SKM-1 treated with dmso at 0.1 percent for 144 hours (cell line): ENCODE data around the gene CFAP47.
"Not testable (repeated sequence)": the region's sequence is repeated elsewhere in the genome, so short reads cannot be mapped to it uniquely, and the experiment has no call there.

ENCODE experiments used
- DNase-seq: peaks from one replicate; lab custom pipeline; 2025; ENCODE audit not compliant: unreplicated experiment; lab: John Stamatoyannopoulos, UW

The CFAP47 gene

GRCh38 chrX:35919536-35920309 lies at the start of gene CFAP47:
Gene CFAP47, plus strand, starts transcription at chrX:35919734. Its CDS starts 66 bp downstream, at chrX:35919800.
- no peak for DNase-seq

DNA sequence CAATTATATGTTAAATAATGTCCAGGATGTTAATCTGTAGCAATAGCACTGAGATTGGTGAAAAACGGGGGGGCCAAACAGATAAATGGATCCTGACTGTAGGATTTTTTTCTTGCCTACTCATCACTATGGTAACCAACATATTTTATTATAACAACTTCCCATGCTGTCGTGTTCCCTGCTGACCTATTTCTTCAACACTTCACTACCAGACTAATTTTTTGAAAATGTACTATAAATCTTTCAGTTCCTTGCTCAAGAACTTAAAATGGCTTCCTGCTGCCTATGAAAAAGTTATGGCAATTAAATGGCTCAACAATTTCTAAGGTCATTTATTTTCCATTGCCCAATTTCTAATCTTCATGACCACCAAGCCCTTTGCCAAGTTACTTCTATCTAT lies 38.9 kb upstream of the CFAP47 start:
- DNase-seq, result no peak

DNA sequence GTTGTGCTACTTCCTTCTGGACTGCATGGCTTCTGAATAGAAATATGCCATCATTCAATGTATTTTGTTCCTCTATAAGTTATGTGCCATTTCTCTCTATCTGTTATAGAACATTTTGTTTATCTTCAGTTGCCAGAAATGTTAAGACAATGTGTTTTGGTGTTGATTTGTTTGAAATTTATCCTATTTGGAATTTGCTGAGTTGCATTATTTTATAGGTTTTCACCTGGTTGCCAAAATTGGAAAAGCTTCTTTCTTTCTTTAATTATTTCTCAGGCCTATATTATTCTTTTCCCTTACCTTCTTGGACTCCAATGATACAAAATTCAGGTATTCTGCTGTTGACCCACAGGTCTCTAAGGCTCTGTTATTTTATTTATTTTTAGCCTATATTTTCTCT lies 33.4 kb upstream of the CFAP47 start:
- DNase-seq, result no peak

- peak; percentile 36 for DNase-seq
Measured at GRCh38 chrX:35890699-35891098, 28.8 kb upstream of the CFAP47 start.

- not testable (repeated sequence) for DNase-seq
Measured at GRCh38 chrX:35986816-35987215, 67.3 kb downstream of the CFAP47 start.

DNA sequence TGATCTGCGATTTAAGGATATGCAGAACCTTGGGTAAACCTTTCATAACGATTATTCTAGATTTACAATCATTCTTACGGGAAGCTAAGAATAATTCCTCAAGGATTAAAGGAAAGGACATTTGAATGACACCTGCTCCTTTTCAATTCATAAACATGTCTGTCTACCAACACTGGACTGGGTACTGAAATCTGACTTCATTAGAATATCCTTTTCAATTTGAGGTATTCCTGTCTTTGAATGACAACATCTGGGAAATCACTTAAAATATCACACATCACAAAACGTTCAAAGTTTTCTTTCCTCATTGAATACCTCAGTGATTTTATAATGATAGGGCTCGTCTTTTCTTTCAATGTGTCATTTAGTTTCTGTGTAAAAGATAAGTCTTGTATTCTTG lies 87.7 kb downstream of the CFAP47 start:
- DNase-seq, result no peak

DNA sequence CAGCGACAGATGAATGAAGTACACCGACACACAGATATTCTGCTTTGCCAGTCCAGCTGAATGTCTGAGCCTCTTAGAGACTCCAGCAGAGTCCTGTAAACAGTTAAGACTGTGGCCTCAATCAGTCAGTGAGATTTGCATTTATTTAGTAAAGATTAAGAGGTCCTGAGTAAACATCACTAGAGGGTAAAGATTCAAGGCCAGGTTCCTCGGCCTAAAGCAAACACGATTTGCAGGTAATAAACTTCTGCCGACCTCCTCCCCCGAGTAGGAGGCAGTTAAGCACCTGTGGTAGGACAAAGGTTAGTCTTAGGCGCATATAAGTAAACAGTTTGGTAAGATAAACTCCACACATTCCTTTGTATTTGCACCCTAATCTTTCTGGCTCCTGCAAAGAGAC lies 99.6 kb downstream of the CFAP47 start:
- no peak for DNase-seq

- no peak for DNase-seq
Measured at GRCh38 chrX:36035550-36035949, 116.0 kb downstream of the CFAP47 start.

DNA sequence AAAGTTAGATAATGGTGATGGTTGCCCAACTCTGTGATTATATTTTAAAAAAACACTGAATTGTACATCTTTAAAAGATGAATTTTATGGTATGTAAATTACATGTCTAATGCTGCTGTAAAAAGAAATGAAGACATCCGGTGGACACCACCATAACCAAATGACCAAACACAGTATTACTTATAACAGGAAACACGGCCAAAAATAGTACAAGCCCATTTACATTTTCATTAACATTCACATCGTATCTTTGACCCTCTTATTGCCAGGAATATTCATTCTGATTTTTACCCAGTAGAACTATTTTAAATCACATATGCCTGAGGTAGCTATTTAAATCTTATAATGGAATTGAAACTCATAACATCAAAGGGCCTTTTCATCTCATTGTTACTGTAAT lies 143.2 kb downstream of the CFAP47 start:
- DNase-seq, result no peak

DNA sequence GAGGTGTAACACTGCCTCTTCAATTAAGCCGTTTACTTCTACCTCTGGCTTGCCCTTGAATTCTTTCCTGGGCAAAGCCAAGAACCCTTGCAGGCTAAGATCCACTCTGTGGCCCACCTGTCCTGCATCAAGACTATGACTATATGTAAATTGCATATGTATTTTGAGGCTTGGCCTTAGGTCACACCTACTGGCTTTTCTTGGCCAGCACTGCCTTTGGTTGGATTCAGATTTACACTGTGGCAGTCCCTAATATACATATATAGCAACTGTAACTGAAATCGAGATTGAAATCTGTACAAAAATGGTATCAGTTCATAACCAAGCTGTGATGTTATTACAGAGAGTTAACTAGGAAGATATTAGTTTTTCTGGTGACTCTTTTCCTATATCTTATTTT lies 151.5 kb downstream of the CFAP47 start:
- DNase-seq, result no peak

- not testable (repeated sequence) for DNase-seq
Measured at GRCh38 chrX:36075009-36075408, 155.5 kb downstream of the CFAP47 start.

- DNase-seq, result no peak
Measured at GRCh38 chrX:36083256-36083655, 163.7 kb downstream of the CFAP47 start.

DNA sequence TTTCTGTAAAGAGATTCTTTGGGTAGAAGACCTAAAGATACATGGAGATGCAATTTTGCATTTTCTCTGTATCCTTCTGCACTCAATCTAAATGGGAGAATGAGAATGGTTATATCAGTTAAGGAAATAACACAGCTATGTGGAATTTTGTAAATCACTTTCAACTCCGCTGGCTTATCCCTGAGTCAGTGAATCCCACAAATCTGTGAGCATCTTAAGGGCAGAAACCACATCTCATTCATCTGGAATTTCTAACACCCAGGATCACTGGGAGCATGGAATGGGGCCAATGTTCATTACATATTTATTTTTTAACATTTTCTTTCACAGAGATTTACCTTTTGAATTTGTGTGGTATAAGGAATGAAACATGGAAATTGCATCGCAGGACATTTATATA lies 167.8 kb downstream of the CFAP47 start:
- no peak for DNase-seq

- not testable (repeated sequence) for DNase-seq
Measured at GRCh38 chrX:36088939-36089338, 169.4 kb downstream of the CFAP47 start.

DNA sequence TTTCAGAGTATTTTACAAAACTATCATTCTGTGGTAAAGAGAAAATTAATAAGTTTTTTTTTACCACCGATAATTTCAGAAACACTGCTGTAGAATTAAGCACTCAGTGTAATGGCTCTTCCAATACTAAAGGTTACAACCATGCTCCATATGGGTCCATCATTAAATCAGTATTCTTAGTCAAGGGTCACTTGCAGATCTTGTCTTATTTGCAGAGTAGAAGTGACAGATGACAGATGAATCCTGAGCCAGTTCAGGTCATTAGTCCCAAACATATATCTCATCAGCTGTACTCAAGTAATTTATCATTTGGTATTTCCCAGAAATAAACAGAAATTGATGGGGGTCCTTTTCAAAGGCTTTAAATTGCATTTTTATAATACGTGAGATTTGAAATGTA lies 182.9 kb downstream of the CFAP47 start:
- no peak for DNase-seq

DNA sequence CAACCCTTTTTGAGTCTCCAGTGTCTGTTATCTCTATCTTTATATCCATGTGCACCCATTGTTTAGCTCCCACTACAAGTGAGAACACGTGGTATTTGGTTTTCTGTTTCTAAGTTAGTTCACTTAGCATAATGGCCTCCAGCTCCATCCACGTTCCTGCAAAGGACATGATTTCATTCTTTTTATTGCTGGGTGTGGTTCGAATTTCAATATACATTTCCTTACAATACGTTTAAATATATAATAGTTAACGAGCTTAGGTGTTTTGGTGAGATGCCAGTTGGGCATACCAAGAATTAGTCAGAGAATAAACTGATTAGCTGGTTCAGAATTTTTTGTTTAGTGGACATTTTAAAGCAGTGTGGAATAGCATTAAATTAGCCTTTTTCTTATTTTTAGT lies 196.7 kb downstream of the CFAP47 start:
- DNase-seq, result no peak

DNA sequence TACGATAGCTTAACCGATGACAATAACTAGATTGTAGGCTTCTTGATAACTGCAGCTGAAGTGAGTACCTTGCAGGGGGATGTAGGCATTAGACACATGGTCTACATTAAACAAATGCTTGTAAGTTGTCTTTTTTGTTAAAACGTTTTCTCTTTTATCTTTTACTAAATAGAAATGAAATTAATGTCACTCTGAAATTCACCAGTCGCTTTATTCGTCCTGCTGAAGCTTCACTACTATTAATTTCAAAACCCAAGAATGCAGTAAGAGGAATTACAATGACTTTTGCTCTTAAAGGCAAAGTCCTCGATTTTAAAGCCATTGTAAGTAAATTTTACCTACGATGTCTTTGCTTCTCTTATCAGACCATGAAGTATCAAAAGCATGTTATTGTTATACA lies 239.7 kb downstream of the CFAP47 start:
- no peak for DNase-seq

DNA sequence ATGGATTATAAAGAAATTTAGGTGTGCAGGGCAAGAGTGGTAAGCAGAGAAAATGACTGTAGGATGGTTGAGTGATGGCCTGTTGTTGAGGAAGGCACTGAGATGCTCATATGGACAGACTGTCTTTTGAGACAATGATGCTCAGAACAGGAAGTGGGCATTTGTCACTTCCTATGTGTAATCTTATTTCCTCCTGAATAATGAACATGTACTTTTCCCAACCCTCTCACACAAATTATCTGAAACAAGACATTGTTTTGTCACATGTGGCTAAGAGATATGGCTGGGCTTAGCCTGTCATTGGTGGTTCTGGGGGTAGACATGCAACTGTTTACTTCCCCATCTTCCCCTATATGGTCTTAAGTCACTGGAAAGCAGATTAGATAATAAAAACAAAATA lies 240.5 kb downstream of the CFAP47 start:
- no peak for DNase-seq

DNA sequence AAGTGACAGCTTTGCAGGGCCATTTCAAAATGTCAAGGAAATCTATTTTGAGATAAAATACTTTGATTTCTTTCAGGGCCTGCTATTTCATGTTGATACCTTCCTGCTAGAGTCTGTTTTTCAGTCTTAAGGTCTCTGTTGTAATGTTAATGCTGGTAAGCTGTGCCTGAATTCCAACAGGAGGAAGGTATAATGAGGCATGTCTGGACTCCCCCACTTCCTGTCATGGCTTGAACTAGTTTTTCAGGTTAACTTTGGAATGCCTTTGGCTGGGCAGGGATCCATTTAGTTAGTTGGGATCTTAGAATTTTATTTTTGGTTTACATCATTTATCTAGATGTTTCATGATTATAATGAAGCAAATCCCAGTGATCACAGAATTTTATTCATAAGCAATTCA lies 279.0 kb downstream of the CFAP47 start:
- DNase-seq, result no peak

GRCh38 chrX:36199928-36200327 lies 280.4 kb downstream of the CFAP47 start:
- DNase-seq, result no peak

GRCh38 chrX:36214924-36215323 lies 295.4 kb downstream of the CFAP47 start:
- no peak for DNase-seq

- DNase-seq, result no peak
Measured at GRCh38 chrX:36218801-36219200, 299.3 kb downstream of the CFAP47 start.

- not testable (repeated sequence) for DNase-seq
Measured at GRCh38 chrX:36234840-36235528, 315.4 kb downstream of the CFAP47 start.
